ENCODE measurements around the gene TOX2.

DNA sequence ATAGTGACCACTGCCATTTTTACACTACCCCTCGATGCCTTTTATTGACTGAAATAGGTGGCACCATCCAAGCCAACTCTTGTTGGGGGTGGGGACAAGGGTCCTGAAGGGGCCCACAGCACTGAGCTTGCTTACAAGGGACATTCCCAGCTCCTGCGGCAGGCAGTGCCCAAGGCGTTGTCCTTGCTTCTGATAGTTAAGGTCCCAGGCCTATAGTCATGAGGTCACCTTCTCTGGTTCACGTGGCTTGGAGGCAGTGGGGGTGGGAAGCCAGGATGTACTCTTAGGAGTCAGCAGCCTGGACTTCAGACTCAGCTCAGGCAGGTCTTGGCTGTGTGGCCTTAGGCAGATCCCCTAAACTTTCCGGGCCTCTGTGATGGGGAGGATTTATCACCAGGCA, 48.6 kb downstream of the TOX2 start:
- TF ChIP-seq, protein P1, sequence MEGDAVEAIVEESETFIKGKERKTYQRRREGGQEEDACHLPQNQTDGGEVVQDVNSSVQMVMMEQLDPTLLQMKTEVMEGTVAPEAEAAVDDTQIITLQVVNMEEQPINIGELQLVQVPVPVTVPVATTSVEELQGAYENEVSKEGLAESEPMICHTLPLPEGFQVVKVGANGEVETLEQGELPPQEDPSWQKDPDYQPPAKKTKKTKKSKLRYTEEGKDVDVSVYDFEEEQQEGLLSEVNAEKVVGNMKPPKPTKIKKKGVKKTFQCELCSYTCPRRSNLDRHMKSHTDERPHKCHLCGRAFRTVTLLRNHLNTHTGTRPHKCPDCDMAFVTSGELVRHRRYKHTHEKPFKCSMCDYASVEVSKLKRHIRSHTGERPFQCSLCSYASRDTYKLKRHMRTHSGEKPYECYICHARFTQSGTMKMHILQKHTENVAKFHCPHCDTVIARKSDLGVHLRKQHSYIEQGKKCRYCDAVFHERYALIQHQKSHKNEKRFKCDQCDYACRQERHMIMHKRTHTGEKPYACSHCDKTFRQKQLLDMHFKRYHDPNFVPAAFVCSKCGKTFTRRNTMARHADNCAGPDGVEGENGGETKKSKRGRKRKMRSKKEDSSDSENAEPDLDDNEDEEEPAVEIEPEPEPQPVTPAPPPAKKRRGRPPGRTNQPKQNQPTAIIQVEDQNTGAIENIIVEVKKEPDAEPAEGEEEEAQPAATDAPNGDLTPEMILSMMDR (conservative IDR thresholded peaks at IDR 0.05; ENCODE audit: low read depth, low read length): no peak
- no peak for TF ChIP-seq NFE2L2 (IDR thresholded peaks at IDR 0.05; ENCODE audit: low read depth, low read length)
- no peak for TF ChIP-seq POLR2A (IDR thresholded peaks at IDR 0.05; ENCODE audit: low read depth, low read length)
- no peak for TF ChIP-seq RAD21 (IDR thresholded peaks at IDR 0.05; ENCODE audit: low read length)
- TF ChIP-seq MXI1 (IDR thresholded peaks at IDR 0.05; ENCODE audit: borderline replicate concordance, low read depth, low read length): no peak
- no peak for TF ChIP-seq BHLHE40 (IDR thresholded peaks at IDR 0.05; ENCODE audit: low read depth, low read length)
- no peak for TF ChIP-seq CEBPB (IDR thresholded peaks at IDR 0.05; ENCODE audit: low read depth, low read length)
- TF ChIP-seq SMC3 (IDR thresholded peaks at IDR 0.05; ENCODE audit: low read depth, low read length): no peak
- TF ChIP-seq, protein P2, sequence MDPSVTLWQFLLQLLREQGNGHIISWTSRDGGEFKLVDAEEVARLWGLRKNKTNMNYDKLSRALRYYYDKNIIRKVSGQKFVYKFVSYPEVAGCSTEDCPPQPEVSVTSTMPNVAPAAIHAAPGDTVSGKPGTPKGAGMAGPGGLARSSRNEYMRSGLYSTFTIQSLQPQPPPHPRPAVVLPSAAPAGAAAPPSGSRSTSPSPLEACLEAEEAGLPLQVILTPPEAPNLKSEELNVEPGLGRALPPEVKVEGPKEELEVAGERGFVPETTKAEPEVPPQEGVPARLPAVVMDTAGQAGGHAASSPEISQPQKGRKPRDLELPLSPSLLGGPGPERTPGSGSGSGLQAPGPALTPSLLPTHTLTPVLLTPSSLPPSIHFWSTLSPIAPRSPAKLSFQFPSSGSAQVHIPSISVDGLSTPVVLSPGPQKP (IDR thresholded peaks at IDR 0.05; ENCODE audit: borderline replicate concordance, low read depth, low read length): no peak
- TF ChIP-seq MAZ (IDR thresholded peaks at IDR 0.05; ENCODE audit: borderline replicate concordance, low read depth, low read length): no peak
- no peak for TF ChIP-seq RFX5 (IDR thresholded peaks at IDR 0.05; ENCODE audit: low read depth, low read length)
- no peak for TF ChIP-seq MAFK (IDR thresholded peaks at IDR 0.05; ENCODE audit: low read depth, low read length)
- no peak for TF ChIP-seq CHD1 (IDR thresholded peaks at IDR 0.05; ENCODE audit: low read depth, low read length)

Measured in IMR-90 (cell line).